ENCODE data around the gene DACH1.
"Not testable (repeated sequence)": the region's sequence is repeated elsewhere in the genome, so short reads cannot be mapped to it uniquely, and the experiment has no call there.

DACH1 gene

DNA sequence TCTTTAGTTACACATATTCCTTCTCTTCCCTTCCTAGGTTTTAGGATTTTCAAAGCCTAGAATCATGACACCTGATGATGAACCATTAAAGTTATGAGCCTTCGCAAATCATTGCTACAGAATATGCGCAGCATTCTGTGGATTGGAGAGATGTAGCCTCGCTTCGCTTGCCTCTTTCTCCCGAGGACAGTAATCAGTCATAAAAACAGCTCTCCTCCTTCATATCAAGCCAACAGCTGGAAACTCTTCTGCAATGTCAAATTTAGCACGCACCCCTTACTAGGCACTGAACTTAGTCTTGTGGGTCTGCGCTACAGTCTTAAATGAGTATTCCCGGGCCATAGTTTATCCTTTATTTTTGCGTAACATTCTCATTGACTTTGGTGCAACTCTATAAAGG is 79.6 kb downstream of the DACH1 start:
- Histone ChIP-seq H3K4me1 (ENCODE audit: control insufficient read depth in 5 of 5, insufficient read depth in 5 of 5, low read length in 5 of 5) (no peaks in the 10 kb centered on the region), H3K27ac (ENCODE audit: low read depth, low read length) (no peak overlapping the region), H3K36me3 (ENCODE audit: control insufficient read depth in 5 of 5, insufficient read depth in 5 of 5, low read length in 5 of 5) (no peaks in the 10 kb centered on the region), H3K9me3 (ENCODE audit: control insufficient read depth in 5 of 5, low read length in 5 of 5) (no peaks in the 10 kb centered on the region), H3K27me3 (ENCODE audit: control insufficient read depth in 5 of 5, insufficient read depth in 4 of 5, low read length in 5 of 5) (no peaks in the 10 kb centered on the region), H3K4me3 (ENCODE audit: low read depth in 1 of 5, low read length in 5 of 5) (no peak overlapping the region), H3K9ac (ENCODE audit: low read length in 5 of 5) (no peak overlapping the region)

DNA sequence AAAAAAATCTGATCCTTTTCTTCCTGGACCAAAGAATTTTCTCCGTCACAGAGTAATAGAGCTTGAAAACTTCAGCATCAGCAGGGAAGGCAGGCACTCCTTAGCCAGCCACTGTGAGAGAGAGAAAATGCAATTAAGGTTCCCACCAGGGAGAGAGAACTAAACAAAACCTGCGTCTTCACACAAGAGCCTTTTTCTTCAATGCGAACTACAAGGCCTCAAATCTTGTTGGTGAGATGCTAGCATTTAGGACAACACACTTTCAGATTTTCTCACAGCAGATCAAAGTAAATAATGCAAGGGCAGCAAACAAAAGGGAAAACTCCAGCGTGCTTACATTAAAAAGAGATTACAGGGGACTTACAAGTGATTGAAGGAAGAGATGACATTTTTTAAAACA is 80.1 kb downstream of the DACH1 start:
- H3K4me3 ChIP-seq (ENCODE audit: low read depth in 1 of 5, low read length in 5 of 5): no peak overlapping the region
- no peak overlapping the region for H3K9ac ChIP-seq (ENCODE audit: low read length in 5 of 5)
- no peaks in the 10 kb centered on the region for H3K9me3 ChIP-seq (ENCODE audit: control insufficient read depth in 5 of 5, low read length in 5 of 5)
- no peaks in the 10 kb centered on the region for H3K36me3 ChIP-seq (ENCODE audit: control insufficient read depth in 5 of 5, insufficient read depth in 5 of 5, low read length in 5 of 5)
- no peaks in the 10 kb centered on the region for H3K27me3 ChIP-seq (ENCODE audit: control insufficient read depth in 5 of 5, insufficient read depth in 4 of 5, low read length in 5 of 5)
- H3K4me1 ChIP-seq (ENCODE audit: control insufficient read depth in 5 of 5, insufficient read depth in 5 of 5, low read length in 5 of 5): no peaks in the 10 kb centered on the region
- no peak overlapping the region for H3K27ac ChIP-seq (ENCODE audit: low read depth, low read length)

DNA sequence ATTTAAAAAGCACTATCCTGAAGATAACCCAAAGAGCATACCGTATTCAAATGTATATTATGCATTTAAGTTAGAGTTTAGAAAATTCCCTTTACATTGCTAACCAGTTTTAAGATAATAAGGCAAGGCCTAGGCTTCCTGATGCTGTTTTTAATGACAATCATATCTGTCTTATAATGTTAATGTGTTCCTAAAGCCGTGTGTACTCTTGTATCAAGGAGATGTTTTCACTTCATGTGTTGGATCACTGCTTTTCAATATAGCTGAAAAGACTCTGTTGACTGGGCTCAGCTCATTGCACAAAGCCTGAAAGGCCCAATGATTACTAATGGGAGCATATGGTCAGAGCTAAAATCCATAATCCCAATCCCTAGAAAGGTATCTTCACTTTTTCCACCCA is 81.6 kb downstream of the DACH1 start:
- Histone ChIP-seq H3K4me3 (ENCODE audit: low read depth in 1 of 5, low read length in 5 of 5) (no peak overlapping the region), H3K9me3 (ENCODE audit: control insufficient read depth in 5 of 5, low read length in 5 of 5) (no peaks in the 10 kb centered on the region), H3K9ac (ENCODE audit: low read length in 5 of 5) (no peak overlapping the region), H3K27ac (ENCODE audit: low read depth, low read length) (no peak overlapping the region), H3K27me3 (ENCODE audit: control insufficient read depth in 5 of 5, insufficient read depth in 4 of 5, low read length in 5 of 5) (no peaks in the 10 kb centered on the region), H3K36me3 (ENCODE audit: control insufficient read depth in 5 of 5, insufficient read depth in 5 of 5, low read length in 5 of 5) (no peaks in the 10 kb centered on the region), H3K4me1 (ENCODE audit: control insufficient read depth in 5 of 5, insufficient read depth in 5 of 5, low read length in 5 of 5) (no peaks in the 10 kb centered on the region)

DNA sequence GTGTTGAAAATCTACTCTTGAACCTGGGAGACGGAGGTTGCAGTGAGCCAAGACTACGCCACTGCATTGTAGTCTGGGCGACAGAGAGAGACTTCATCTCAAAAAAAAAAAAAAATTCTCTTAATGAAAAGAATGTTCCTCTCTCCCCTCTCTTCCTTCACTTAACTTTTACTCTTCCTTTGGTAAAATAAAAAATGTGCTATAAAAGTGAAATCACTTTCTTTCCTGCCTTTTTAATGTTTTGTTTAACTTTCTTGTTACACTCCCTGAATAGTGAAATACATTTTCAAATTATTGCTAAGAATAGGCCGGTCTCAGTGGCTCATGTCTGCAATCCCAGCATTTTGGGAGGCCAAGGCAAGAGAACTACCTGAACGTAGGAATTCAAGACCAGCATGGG is 86.5 kb downstream of the DACH1 start:
- no peak overlapping the region for H3K4me3 ChIP-seq (ENCODE audit: low read depth in 1 of 5, low read length in 5 of 5)
- peaks cover 0 to 5% (median 0%) of the 10 kb centered on the region in 5 donors for H3K4me1 ChIP-seq (ENCODE audit: control insufficient read depth in 5 of 5, insufficient read depth in 5 of 5, low read length in 5 of 5)
- no peaks in the 10 kb centered on the region for H3K9me3 ChIP-seq (ENCODE audit: control insufficient read depth in 5 of 5, low read length in 5 of 5)
- no peaks in the 10 kb centered on the region for H3K27me3 ChIP-seq (ENCODE audit: control insufficient read depth in 5 of 5, insufficient read depth in 4 of 5, low read length in 5 of 5)
- no peak overlapping the region for H3K9ac ChIP-seq (ENCODE audit: low read length in 5 of 5)
- no peaks in the 10 kb centered on the region for H3K36me3 ChIP-seq (ENCODE audit: control insufficient read depth in 5 of 5, insufficient read depth in 5 of 5, low read length in 5 of 5)
- no peak overlapping the region for H3K27ac ChIP-seq (ENCODE audit: low read depth, low read length)

DNA sequence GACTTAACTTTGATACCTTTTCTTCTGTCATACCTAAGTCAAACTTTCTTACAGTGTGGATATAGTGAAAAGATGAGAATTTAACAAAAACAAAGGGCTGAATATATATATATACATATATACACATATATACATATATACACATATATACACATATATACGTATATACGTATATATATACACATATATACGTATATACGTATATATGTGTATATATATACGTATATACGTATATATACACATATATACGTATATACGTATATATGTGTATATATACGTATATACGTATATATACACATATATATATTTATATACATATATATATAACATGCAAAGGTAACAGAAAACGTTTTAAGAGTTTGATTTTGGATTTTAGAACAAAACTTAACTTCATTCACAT is 88.0 kb downstream of the DACH1 start:
- not testable (repeated sequence) for H3K27me3 ChIP-seq (ENCODE audit: control insufficient read depth in 5 of 5, insufficient read depth in 4 of 5, low read length in 5 of 5); H3K36me3 ChIP-seq (ENCODE audit: control insufficient read depth in 5 of 5, insufficient read depth in 5 of 5, low read length in 5 of 5); H3K9me3 ChIP-seq (ENCODE audit: control insufficient read depth in 5 of 5, low read length in 5 of 5); H3K4me3 ChIP-seq (ENCODE audit: low read depth in 1 of 5, low read length in 5 of 5); H3K27ac ChIP-seq (ENCODE audit: low read depth, low read length); H3K9ac ChIP-seq (ENCODE audit: low read length in 5 of 5); H3K4me1 ChIP-seq (ENCODE audit: control insufficient read depth in 5 of 5, insufficient read depth in 5 of 5, low read length in 5 of 5)

DNA sequence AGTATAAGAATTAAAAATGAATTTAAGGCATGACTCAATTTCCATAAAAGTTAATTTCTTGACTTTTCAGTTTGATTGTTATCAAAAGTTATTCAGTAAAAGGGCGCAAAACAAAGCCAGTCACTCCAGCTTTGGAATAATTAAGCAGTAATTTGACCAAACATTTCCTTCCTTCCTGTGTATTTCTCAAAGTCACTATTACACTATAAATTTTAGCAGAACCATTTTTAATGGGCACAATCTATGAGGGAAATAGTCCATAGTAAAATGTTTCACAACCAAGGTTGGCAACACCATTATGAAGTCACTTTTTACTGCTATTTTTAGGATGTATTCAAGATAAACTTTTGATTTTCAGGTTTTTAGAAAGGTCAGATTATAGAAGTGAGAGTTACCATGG is 91.0 kb downstream of the DACH1 start:
- Histone ChIP-seq H3K9me3 (ENCODE audit: control insufficient read depth in 5 of 5, low read length in 5 of 5) (no peaks in the 10 kb centered on the region), H3K9ac (ENCODE audit: low read length in 5 of 5) (no peak overlapping the region), H3K27me3 (ENCODE audit: control insufficient read depth in 5 of 5, insufficient read depth in 4 of 5, low read length in 5 of 5) (no peaks in the 10 kb centered on the region), H3K4me1 (ENCODE audit: control insufficient read depth in 5 of 5, insufficient read depth in 5 of 5, low read length in 5 of 5) (peaks cover 0 to 5% (median 0%) of the 10 kb centered on the region in 5 donors), H3K36me3 (ENCODE audit: control insufficient read depth in 5 of 5, insufficient read depth in 5 of 5, low read length in 5 of 5) (no peaks in the 10 kb centered on the region), H3K27ac (ENCODE audit: low read depth, low read length) (no peak overlapping the region), H3K4me3 (ENCODE audit: low read depth in 1 of 5, low read length in 5 of 5) (no peak overlapping the region)

DNA sequence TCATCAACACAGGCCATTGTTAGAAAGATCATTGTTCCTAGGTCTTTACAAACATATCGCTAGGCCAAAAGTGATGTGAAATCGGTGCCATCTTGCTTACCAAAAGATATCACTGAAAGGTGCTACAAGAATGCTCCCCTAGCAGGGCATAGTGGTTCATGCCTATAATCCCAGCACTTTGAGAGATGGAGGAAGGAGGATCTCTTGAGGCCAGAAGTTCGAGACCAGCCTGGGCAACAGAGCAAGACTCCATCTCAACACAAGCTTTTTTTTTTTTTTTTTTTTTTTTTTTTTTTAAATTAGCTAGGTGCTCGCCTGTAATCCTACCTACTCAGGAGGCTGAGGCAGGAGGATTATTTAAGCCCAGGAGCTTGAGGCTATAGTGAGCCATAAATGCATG is 92.1 kb downstream of the DACH1 start:
- Histone ChIP-seq H3K9ac (ENCODE audit: low read length in 5 of 5) (no peak overlapping the region), H3K4me3 (ENCODE audit: low read depth in 1 of 5, low read length in 5 of 5) (no peak overlapping the region), H3K9me3 (ENCODE audit: control insufficient read depth in 5 of 5, low read length in 5 of 5) (no peaks in the 10 kb centered on the region), H3K4me1 (ENCODE audit: control insufficient read depth in 5 of 5, insufficient read depth in 5 of 5, low read length in 5 of 5) (peaks cover 0 to 5% (median 0%) of the 10 kb centered on the region in 5 donors), H3K27ac (ENCODE audit: low read depth, low read length) (no peak overlapping the region), H3K36me3 (ENCODE audit: control insufficient read depth in 5 of 5, insufficient read depth in 5 of 5, low read length in 5 of 5) (no peaks in the 10 kb centered on the region), H3K27me3 (ENCODE audit: control insufficient read depth in 5 of 5, insufficient read depth in 4 of 5, low read length in 5 of 5) (no peaks in the 10 kb centered on the region)

DNA sequence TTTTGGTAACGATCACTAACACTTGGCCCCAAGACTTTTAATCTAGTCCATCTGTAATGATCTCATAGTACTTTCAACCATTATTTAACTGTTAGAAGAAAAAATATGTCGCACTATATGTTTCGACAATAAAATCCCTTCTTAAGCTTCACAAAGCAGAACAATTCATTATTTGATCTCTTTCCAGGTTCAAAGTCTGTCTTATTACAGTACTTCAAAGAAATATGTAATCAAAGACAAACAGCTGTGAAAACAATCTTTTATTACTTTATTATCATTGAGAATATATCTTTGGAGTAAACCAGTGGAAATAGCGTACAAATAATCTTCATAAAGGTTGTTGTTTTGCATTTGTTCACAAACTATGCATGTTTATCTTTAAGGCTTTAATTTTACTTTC is 93.5 kb downstream of the DACH1 start:
- H3K9me3 ChIP-seq (ENCODE audit: control insufficient read depth in 5 of 5, low read length in 5 of 5): no peaks in the 10 kb centered on the region
- H3K9ac ChIP-seq (ENCODE audit: low read length in 5 of 5): no peak overlapping the region
- H3K27ac ChIP-seq (ENCODE audit: low read depth, low read length): no peak overlapping the region
- no peak overlapping the region for H3K4me3 ChIP-seq (ENCODE audit: low read depth in 1 of 5, low read length in 5 of 5)
- H3K4me1 ChIP-seq (ENCODE audit: control insufficient read depth in 5 of 5, insufficient read depth in 5 of 5, low read length in 5 of 5): peaks cover 0 to 5% (median 0%) of the 10 kb centered on the region in 5 donors
- no peaks in the 10 kb centered on the region for H3K36me3 ChIP-seq (ENCODE audit: control insufficient read depth in 5 of 5, insufficient read depth in 5 of 5, low read length in 5 of 5)
- no peaks in the 10 kb centered on the region for H3K27me3 ChIP-seq (ENCODE audit: control insufficient read depth in 5 of 5, insufficient read depth in 4 of 5, low read length in 5 of 5)

DNA sequence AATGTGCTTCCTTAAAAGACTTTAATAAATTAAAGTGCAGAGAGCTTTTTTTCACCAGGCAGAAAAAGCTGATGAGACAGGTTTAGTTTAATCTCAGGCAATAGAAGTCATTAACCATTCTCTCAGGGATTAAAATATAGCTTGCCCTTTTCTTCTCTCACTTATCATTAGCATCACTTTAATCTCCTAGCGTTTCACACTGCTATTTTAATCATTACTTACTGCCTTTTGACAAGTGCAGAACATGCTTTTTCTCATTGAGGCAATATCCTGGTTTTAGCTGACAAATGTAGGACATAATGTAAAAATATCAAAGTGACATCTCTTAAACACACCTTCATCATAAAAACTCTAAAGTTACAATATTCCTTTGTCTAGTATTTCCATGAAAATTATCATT is 94.6 kb downstream of the DACH1 start:
- Histone ChIP-seq H3K4me3 (ENCODE audit: low read depth in 1 of 5, low read length in 5 of 5) (no peak overlapping the region), H3K9me3 (ENCODE audit: control insufficient read depth in 5 of 5, low read length in 5 of 5) (no peaks in the 10 kb centered on the region), H3K4me1 (ENCODE audit: control insufficient read depth in 5 of 5, insufficient read depth in 5 of 5, low read length in 5 of 5) (peaks cover 0 to 5% (median 0%) of the 10 kb centered on the region in 5 donors), H3K27ac (ENCODE audit: low read depth, low read length) (no peak overlapping the region), H3K36me3 (ENCODE audit: control insufficient read depth in 5 of 5, insufficient read depth in 5 of 5, low read length in 5 of 5) (no peaks in the 10 kb centered on the region), H3K27me3 (ENCODE audit: control insufficient read depth in 5 of 5, insufficient read depth in 4 of 5, low read length in 5 of 5) (no peaks in the 10 kb centered on the region), H3K9ac (ENCODE audit: low read length in 5 of 5) (no peak overlapping the region)

DNA sequence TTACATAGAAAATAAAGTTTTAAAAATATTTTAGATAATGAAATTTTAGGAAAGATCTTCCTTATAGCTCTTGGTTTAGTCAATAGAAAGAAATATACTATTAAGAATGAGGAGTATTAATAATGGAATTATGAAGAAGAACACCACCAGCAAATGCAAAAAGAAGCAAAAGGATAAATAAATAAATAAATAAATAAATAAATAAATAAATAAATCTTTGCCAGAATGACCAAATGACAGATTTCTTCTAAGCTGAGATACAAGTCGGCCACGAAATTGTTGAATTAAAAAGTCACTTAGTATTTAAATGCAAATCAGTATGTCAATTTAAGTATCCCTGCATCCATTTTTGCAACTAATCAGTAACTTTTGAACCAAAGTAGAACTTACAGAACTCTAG is 95.9 kb downstream of the DACH1 start:
- Histone ChIP-seq H3K9ac (ENCODE audit: low read length in 5 of 5) (no peak overlapping the region), H3K27me3 (ENCODE audit: control insufficient read depth in 5 of 5, insufficient read depth in 4 of 5, low read length in 5 of 5) (no peaks in the 10 kb centered on the region), H3K4me1 (ENCODE audit: control insufficient read depth in 5 of 5, insufficient read depth in 5 of 5, low read length in 5 of 5) (peaks cover 0 to 5% (median 0%) of the 10 kb centered on the region in 5 donors), H3K4me3 (ENCODE audit: low read depth in 1 of 5, low read length in 5 of 5) (no peak overlapping the region), H3K9me3 (ENCODE audit: control insufficient read depth in 5 of 5, low read length in 5 of 5) (no peaks in the 10 kb centered on the region), H3K27ac (ENCODE audit: low read depth, low read length) (no peak overlapping the region), H3K36me3 (ENCODE audit: control insufficient read depth in 5 of 5, insufficient read depth in 5 of 5, low read length in 5 of 5) (no peaks in the 10 kb centered on the region)

DNA sequence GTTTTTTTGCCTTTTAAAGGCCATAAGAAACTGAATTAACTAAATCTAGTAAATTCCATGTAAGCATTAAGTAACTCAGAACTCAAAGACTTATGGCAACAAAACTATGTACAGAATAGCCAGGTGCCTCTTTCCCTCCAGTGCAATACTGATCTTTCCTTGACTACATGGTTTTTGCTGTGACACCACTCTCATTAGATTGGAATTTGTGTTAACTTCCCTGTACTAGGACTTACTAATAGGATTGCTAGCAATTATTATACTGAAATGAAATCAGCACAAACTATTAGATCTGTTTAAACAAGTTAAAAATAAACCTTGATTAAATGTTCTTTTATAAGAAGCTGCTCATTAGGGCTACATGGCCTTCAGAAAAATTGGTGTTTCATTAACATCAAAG is 96.3 kb downstream of the DACH1 start:
- no peaks in the 10 kb centered on the region for H3K27me3 ChIP-seq (ENCODE audit: control insufficient read depth in 5 of 5, insufficient read depth in 4 of 5, low read length in 5 of 5)
- H3K4me1 ChIP-seq (ENCODE audit: control insufficient read depth in 5 of 5, insufficient read depth in 5 of 5, low read length in 5 of 5): peaks cover 0 to under 1% (median 0%) of the 10 kb centered on the region in 5 donors
- no peak overlapping the region for H3K9ac ChIP-seq (ENCODE audit: low read length in 5 of 5)
- no peak overlapping the region for H3K4me3 ChIP-seq (ENCODE audit: low read depth in 1 of 5, low read length in 5 of 5)
- no peak overlapping the region for H3K27ac ChIP-seq (ENCODE audit: low read depth, low read length)
- H3K36me3 ChIP-seq (ENCODE audit: control insufficient read depth in 5 of 5, insufficient read depth in 5 of 5, low read length in 5 of 5): no peaks in the 10 kb centered on the region
- no peaks in the 10 kb centered on the region for H3K9me3 ChIP-seq (ENCODE audit: control insufficient read depth in 5 of 5, low read length in 5 of 5)
